ENCODE data around the gene KCNJ14.

DNA sequence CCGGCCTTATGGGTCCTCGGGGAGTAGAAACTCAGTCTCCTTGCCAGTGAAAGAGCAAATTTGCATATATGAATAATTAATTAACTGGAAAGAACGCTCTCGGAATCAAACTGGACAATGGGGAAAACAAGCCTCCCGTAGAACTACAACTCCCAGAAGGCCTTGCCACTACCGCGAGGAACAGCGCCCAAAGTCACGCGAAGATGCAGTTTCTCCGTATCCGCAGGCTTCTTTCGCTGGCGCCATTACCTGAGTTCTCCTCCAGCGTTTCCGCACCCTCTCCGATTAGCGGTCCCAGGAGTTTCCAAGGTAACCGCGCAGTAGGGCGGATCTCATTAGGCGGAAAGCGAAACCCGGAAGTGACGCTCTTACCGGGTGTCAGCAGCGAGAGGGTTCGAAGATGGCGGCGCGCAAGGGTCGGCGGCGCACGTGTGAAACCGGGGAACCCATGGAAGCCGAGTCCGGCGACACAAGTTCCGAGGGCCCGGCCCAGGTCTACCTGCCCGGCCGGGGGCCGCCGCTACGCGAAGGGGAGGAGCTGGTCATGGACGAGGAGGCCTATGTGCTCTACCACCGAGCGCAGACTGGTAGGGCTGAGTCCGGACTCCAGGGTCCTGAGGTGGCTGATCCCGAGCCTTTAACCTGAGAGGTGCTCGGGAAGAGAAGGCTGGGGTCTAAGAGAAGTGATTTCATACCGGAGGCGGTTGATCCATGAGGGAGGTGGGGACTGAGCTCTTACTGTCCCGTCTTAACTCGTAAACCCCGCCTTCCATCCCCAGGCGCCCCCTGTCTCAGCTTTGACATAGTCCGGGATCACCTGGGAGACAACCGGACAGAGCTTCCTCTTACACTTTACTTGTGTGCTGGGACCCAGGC is 9.5 kb upstream of the KCNJ14 start, which contains the start of gene GRWD1:
- TF ChIP-seq JUND (IDR thresholded peaks at IDR 0.05): no peak
- 0 out of 2 replicates have a peak, but pooled peaks have one; percentile 17 for TF ChIP-seq CTCF (IDR thresholded peaks at IDR 0.05)
- peak; percentile 79; the same call in 1 of the 2 replicates for TF ChIP-seq POLR2AphosphoS5 (IDR thresholded peaks at IDR 0.05; ENCODE audit: low read depth, low read length)
- no peak for TF ChIP-seq EZH2phosphoT487 (IDR thresholded peaks at IDR 0.05; ENCODE audit: borderline replicate concordance, low read depth)
- TF ChIP-seq GABPA (IDR thresholded peaks at IDR 0.05; ENCODE audit: low read depth): peak; percentile 89

Data from SK-N-SH (cell line).